ENCODE data around the gene DNAJB12. TPM values are rescaled to one million over a fixed set of nuclear protein-coding genes. Genes with fewer than 3 reads are reported as not detected.
A peak's percentile ranks its signal among the peaks of the same experiment; 100 is the strongest.

Gene DNAJB12
- total RNA-seq, 2 experiments from 2014 or later, result 23.8 to 26.7 TPM

- Mint-ChIP-seq H3K9me3 (no peaks in the 10 kb centered on the region), H3K27me3 (no peaks in the 10 kb centered on the region), H3K27ac (peak overlapping the region; percentile 90), H3K36me3 (ENCODE audit: low read depth) (peaks cover 7% of the 10 kb centered on the region), H3K4me3 (no peak overlapping the region), H3K4me1 (peaks cover 70% of the 10 kb centered on the region)
- ChIA-PET CTCF (interaction anchor here (0.9 to 6.7 kb wide), 8 partner anchors 11 to 165 kb away, joined by 3 to 56 read pairs (median 8); partner anchors contain the start of gene DDIT4), POLR2A (interaction anchor here (0.7 to 23.5 kb wide), 11 partner anchors 13 to 75 kb away, joined by 3 to 448 read pairs (median 10); partner anchors contain the start of genes ANAPC16, ASCC1 and DDIT4)
- DNase-seq, result peak; percentile 68
Measured at GRCh38 chr10:72291019-72291532, 63.6 kb downstream of the DNAJB12 start.

DNA sequence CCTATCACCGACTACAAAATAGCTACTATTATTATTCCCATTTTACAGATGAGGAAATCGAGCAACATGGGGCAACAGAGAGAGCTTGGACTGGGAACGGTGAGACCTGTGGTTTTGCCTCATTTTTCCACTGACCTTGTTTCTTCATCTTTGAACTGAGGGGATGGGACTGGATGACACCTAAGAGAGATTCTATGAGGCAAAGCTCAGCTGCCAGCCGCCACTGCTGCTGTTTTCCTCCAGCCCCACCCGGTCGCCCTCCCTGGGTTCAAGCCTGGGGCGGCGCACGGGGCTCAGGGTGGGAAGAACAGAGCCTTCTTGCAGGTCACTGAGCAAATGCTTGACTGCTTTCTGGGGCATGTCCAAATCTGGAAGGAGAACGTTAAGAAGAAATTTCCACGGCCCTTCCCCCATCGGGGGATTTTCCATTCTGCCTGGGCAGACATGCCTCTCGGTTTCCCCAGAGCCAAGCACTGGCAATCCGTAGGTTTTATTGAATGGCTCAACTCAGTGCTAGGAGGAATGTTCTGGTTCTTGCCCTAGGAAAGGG is 68.7 kb downstream of the DNAJB12 start:
- peaks cover 42% of the 10 kb centered on the region for H3K4me1 Mint-ChIP-seq
- H3K4me3 Mint-ChIP-seq, result no peak overlapping the region
- no peaks in the 10 kb centered on the region for H3K36me3 Mint-ChIP-seq (ENCODE audit: low read depth)
- POLR2A ChIA-PET, result interaction anchor here (0.6 to 3.5 kb wide), 5 partner anchors 11 to 69 kb away, joined by 3 to 26 read pairs (median 7); partner anchors contain the start of genes ANAPC16, ASCC1 and DDIT4
- DNase-seq, result no peak
- CTCF ChIA-PET, result interaction anchor here (0.8 to 1.2 kb wide), 2 partner anchors 11 to 25 kb away, joined by 3 read pairs; no protein-coding TSS in a partner anchor
- H3K27ac Mint-ChIP-seq, result peak overlapping the region; percentile 49
- H3K9me3 Mint-ChIP-seq, result no peaks in the 10 kb centered on the region
- H3K27me3 Mint-ChIP-seq, result no peaks in the 10 kb centered on the region

- Mint-ChIP-seq H3K36me3 (ENCODE audit: low read depth) (no peaks in the 10 kb centered on the region), H3K27me3 (no peaks in the 10 kb centered on the region), H3K27ac (no peak overlapping the region), H3K4me3 (no peak overlapping the region), H3K9me3 (no peaks in the 10 kb centered on the region), H3K4me1 (peaks cover 51% of the 10 kb centered on the region)
- ChIA-PET CTCF (interaction anchor here (0.7 to 1.4 kb wide), 6 partner anchors 8 to 235 kb away, joined by 3 to 6 read pairs (median 6); no protein-coding TSS in a partner anchor), POLR2A (interaction anchor here (0.8 to 3.2 kb wide), 5 partner anchors 9 to 67 kb away, joined by 3 to 26 read pairs (median 3); partner anchors contain the start of genes ANAPC16, ASCC1 and DDIT4)
- DNase-seq, result no peak
Measured at GRCh38 chr10:72283131-72283530, 71.6 kb downstream of the DNAJB12 start.

Other genes starting within 250 kb of the DNAJB12 start
- 100 to 1,000 TPM in 1 of 2 experiments, 10 to 100 TPM in 1; 94.2 to 101 TPM for gene ANAPC16, start 138.9 kb downstream of the DNAJB12 start, total RNA-seq
- 10 to 100 TPM; 35.5 to 36.2 TPM for gene ASCC1, start 138.6 kb downstream of the DNAJB12 start, total RNA-seq
- gene DDIT4, start 81.0 kb downstream of the DNAJB12 start, total RNA-seq, result 100 to 1,000 TPM; 475 to 481 TPM